Measurements from ENCODE around the gene NEUROD2.

The NEUROD2 gene

DNA sequence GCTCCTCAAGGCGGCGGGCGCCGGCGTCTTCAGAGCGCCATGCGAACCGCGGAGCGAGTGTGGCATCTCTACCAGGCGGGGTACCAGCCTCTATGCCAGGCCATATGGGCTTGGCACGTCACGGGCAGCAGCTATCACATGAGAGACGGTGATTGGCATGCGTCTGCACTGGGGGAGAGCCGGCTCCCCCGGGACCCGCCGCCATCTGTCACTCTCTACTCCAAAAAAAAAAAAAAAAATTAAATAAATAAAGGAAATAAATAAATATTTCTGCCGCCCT, at the start of gene NEUROD2:
TSS of gene NEUROD2 (minus strand) at position 70 of the 280 bp plus-strand sequence. CDS start 1,321 bp downstream, outside the sequence.
- H3K4me3 ChIP-seq (ENCODE audit: low read depth, low read length) = no peak within 1 kb of the TSS
- no peak for DNase-seq (ENCODE audit: low read depth)

GRCh38 chr17:39655105-39655504, 47.4 kb upstream of the NEUROD2 start:
- H3K4me3 ChIP-seq (ENCODE audit: low read depth, low read length) = no peak overlapping the region
- no peak for DNase-seq (ENCODE audit: low read depth)

DNA sequence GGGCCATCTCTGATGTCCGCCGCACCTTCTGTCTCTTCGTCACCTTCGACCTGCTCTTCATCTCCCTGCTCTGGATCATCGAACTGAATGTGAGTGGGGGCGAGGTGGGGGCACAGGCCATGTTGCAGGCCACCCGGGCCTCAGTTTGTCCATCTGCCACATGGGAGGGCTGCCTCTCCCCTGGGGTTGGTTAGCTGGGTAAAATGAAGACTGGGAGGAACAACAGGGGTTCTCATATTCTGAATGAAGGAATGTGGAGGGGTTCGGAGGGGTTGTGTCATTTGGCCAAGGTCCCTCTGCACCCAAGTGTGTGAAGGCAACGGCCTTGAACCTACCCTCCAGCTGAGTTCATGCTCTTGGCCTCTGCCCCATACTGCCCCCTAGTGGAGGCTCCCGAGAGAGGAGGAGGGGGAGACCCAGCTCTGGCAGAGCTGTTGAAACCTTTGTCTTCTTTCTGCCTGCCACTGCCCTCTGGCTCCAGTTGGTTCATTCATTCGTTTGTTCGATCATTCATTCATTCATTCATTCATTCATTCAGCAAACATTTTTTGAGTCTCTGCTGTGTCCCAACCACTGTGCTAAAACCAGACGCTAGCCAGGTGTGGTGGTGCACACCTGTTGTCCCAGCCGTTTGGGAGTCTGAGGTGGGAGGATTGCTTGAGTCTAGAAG, 46.1 kb upstream of the NEUROD2 start:
- no peak for DNase-seq (ENCODE audit: low read depth)

DNA sequence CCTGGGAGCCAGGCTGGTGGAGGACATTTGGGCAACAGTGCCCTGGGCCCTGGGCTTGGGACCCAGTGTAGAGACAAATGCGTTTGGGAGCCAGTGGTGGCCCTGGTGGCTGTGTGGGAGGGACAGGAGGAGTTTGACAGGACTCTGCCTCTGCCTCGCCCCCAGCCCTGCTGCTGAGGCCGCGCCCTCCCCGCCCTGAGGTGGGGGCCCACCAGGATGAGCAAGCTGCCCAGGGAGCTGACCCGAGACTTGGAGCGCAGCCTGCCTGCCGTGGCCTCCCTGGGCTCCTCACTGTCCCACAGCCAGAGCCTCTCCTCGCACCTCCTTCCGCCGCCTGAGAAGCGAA, 45.6 kb upstream of the NEUROD2 start:
- no peak for DNase-seq (ENCODE audit: low read depth)
- no peak overlapping the region for H3K4me3 ChIP-seq (ENCODE audit: low read depth, low read length)

More for the DNA sequence above, 46.1 kb upstream of the NEUROD2 start:
- no peak overlapping the region for H3K4me3 ChIP-seq (ENCODE audit: low read depth, low read length)

GRCh38 chr17:39652587-39653315, 45.0 kb upstream of the NEUROD2 start:
- H3K4me3 ChIP-seq (ENCODE audit: low read depth, low read length) = no peak overlapping the region

GRCh38 chr17:39651923-39652586, 44.3 kb upstream of the NEUROD2 start:
- DNase-seq (ENCODE audit: low read depth) = no peak
- no peak overlapping the region for H3K4me3 ChIP-seq (ENCODE audit: low read depth, low read length)

More at GRCh38 chr17:39652587-39653315, 45.0 kb upstream of the NEUROD2 start:
- DNase-seq (ENCODE audit: low read depth) = no peak

- no peak overlapping the region for H3K4me3 ChIP-seq (ENCODE audit: low read depth, low read length)
- no peak for DNase-seq (ENCODE audit: low read depth)
Observed at GRCh38 chr17:39650121-39650579, 42.4 kb upstream of the NEUROD2 start.

- DNase-seq (ENCODE audit: low read depth) = peak; percentile 43
- H3K4me3 ChIP-seq (ENCODE audit: low read depth, low read length) = no peak overlapping the region
Observed at GRCh38 chr17:39648616-39649366, 41.1 kb upstream of the NEUROD2 start.

DNA sequence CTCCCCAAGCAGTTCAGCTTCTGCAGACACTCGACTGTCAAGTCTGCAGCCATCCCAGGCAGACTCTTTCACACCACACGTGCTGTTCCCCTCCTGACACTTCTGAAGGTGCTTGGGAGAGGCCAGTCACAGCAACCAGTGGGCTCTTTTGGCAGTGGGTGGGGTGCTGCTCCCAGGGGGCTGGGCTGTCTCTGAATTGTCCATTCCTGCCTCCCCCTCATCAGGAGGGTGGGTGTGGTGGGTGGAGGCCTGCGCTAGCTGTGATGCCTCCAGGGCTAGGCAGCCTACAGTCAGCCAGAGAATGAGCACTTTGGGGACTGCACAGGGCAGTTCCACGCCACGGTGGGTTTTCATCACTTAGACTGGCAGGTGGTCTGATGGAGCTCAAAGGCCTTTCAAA, 39.5 kb upstream of the NEUROD2 start:
- DNase-seq (ENCODE audit: low read depth) = no peak
- H3K4me3 ChIP-seq (ENCODE audit: low read depth, low read length) = no peak overlapping the region

GRCh38 chr17:39643271-39643670, 35.6 kb upstream of the NEUROD2 start:
- DNase-seq (ENCODE audit: low read depth) = no peak
- no peak overlapping the region for H3K4me3 ChIP-seq (ENCODE audit: low read depth, low read length)

- DNase-seq (ENCODE audit: low read depth) = no peak
- H3K4me3 ChIP-seq (ENCODE audit: low read depth, low read length) = no peak overlapping the region
Observed at GRCh38 chr17:39642291-39643074, 34.8 kb upstream of the NEUROD2 start.

DNA sequence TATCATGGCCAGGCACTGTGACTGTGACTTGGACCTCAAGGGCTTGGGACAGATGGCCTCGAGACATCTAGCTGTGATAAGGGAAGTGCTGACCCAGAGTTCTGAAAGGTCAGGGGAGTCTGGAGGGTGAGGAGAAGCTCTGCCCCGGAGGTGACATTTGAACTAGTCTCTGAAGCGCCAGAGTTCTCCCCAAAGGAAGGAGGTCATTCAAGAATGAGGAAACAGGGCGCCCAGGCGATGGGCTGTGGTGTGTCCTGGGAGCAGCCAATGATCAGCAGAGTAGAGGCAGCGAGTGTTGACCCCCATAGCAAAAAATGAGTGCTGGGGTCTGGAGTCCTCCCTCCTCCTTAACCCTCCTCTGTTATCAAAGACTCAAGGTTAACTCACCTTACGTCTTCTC, 34.2 kb upstream of the NEUROD2 start:
- H3K4me3 ChIP-seq (ENCODE audit: low read depth, low read length) = no peak overlapping the region

GRCh38 chr17:39641097-39641496, 33.4 kb upstream of the NEUROD2 start:
- DNase-seq (ENCODE audit: low read depth) = no peak
- H3K4me3 ChIP-seq (ENCODE audit: low read depth, low read length) = no peak overlapping the region

More for the DNA sequence above, 34.2 kb upstream of the NEUROD2 start:
- DNase-seq (ENCODE audit: low read depth) = no peak

DNA sequence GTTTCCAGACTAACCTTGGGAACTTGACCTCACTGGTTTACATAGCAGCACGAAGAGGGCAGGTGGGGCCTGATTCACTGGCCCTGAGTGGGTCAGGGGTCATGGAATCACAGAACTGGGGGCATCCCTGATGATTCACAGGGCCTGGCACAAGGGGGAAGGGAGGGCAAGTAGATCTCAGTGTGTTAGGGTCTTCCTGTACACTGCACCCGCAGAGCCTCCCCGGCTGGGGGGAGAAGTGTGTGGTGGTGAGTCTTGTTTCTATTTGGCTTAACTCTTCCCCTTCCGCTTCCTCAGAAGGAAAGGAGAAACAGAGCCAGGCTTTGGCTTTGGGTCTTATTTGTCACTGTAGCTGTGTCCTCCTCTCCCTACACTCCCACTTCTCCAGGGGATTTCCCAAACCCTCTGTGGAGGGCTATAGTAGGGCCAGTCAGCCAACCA, 32.9 kb upstream of the NEUROD2 start:
- no peak for DNase-seq (ENCODE audit: low read depth)
- H3K4me3 ChIP-seq (ENCODE audit: low read depth, low read length) = no peak overlapping the region

GRCh38 chr17:39639566-39640458, 32.1 kb upstream of the NEUROD2 start:
- no peak overlapping the region for H3K4me3 ChIP-seq (ENCODE audit: low read depth, low read length)
- DNase-seq (ENCODE audit: low read depth) = no peak

DNA sequence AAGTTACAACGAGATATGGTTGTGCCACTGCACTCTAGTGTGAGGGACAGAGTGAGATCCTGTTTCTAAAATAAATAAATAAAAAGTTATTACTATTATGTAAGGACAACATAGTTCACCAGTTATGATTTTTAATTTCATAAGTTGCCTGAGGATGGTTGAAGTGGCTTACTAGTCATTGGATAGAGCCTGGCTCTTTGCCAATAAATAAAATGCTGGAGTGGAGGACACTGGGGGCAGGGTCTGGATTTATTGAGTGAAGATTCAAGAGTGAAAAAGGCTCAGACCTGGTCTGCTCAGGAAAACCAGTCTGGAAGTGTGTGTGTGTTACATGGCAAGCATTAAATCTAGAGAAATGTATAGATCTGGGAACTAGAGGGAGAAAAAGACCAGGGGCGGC, 31.3 kb upstream of the NEUROD2 start:
- no peak overlapping the region for H3K4me3 ChIP-seq (ENCODE audit: low read depth, low read length)
- no peak for DNase-seq (ENCODE audit: low read depth)

DNA sequence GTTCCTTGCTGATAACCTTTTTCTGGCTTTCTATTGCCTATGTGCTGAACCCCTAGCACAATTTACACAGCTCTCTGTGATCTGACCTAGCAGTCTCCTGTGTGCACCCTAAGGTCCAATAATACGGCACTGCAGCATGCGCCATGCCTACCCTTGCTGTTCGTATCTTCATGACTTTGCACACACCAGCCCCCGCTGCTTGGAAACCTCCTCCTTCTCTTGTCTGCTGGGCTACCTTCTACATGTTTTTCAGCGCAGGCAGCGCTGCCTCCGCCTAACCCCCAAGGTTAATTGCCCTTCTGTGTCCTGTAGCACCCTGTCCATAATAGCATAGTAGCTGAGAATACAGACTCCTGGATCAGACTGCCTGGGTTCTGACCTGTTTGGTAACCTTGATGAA, 30.6 kb upstream of the NEUROD2 start:
- peak overlapping the region; percentile 87 for H3K4me3 ChIP-seq (ENCODE audit: low read depth, low read length)
- DNase-seq (ENCODE audit: low read depth) = no peak
